ENCODE data around the gene HOXA10.

HOXA10 gene

DNA sequence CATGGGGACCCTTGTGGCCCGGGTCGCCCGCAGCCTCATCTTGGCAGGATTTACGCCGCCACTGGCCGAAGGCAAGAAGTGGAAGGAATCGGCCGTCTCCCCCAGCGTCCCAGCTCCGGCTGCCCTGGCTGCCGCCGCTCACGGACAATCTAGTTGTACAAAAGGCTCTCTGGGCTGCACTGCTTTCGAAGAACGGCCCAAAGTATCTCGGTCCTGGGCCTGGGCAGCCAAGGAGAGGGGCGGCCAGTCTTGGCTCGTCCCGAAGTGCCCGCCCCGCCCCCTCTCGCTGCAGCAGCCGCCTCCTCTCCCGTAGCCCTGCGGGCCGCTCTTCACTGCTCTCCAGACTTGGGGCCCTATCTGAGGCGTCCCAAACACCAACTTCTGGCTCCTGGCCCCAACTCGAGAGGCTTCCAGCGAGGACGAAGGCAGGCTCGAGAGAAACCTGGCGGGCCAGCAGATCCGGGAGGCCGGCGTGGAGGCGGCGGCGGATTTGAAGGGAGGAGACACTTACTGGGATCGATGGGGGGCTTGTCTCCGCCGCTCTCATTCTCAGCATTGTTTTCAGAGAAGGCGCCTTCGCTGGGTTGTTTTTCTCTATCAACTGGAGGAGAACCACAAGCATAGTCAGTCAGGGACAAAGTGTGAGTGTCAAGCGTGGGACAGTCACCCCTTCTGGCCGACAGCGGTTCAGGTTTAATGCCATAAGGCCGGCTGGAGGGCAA lies 9.6 kb downstream of the HOXA10 start:
- no peak overlapping the region for H3K27ac ChIP-seq
- H3K4me3 ChIP-seq (IDR thresholded peaks at IDR 0.05; ENCODE audit: insufficient read depth, low read depth, low read length): no peak overlapping the region
- no peak overlapping the region for H2AFZ ChIP-seq (ENCODE audit: low read depth)
- TF ChIP-seq, protein P1, sequence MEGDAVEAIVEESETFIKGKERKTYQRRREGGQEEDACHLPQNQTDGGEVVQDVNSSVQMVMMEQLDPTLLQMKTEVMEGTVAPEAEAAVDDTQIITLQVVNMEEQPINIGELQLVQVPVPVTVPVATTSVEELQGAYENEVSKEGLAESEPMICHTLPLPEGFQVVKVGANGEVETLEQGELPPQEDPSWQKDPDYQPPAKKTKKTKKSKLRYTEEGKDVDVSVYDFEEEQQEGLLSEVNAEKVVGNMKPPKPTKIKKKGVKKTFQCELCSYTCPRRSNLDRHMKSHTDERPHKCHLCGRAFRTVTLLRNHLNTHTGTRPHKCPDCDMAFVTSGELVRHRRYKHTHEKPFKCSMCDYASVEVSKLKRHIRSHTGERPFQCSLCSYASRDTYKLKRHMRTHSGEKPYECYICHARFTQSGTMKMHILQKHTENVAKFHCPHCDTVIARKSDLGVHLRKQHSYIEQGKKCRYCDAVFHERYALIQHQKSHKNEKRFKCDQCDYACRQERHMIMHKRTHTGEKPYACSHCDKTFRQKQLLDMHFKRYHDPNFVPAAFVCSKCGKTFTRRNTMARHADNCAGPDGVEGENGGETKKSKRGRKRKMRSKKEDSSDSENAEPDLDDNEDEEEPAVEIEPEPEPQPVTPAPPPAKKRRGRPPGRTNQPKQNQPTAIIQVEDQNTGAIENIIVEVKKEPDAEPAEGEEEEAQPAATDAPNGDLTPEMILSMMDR (conservative IDR thresholded peaks at IDR 0.05; ENCODE audit: low read depth, low read length): no peak
- no peaks in the 10 kb centered on the region for H3K79me2 ChIP-seq (ENCODE audit: insufficient read depth, low read depth)
- no peak overlapping the region for H3K9ac ChIP-seq
- H3K36me3 ChIP-seq (ENCODE audit: insufficient read depth): no peaks in the 10 kb centered on the region
- H3K4me2 ChIP-seq: no peak overlapping the region
- H3K4me1 ChIP-seq (ENCODE audit: low read depth, poor library complexity, severe bottlenecking): no peaks in the 10 kb centered on the region
- H4K20me1 ChIP-seq (ENCODE audit: insufficient read depth): no peaks in the 10 kb centered on the region
- H3K27me3 ChIP-seq (ENCODE audit: insufficient read depth, low read depth): no peaks in the 10 kb centered on the region

DNA sequence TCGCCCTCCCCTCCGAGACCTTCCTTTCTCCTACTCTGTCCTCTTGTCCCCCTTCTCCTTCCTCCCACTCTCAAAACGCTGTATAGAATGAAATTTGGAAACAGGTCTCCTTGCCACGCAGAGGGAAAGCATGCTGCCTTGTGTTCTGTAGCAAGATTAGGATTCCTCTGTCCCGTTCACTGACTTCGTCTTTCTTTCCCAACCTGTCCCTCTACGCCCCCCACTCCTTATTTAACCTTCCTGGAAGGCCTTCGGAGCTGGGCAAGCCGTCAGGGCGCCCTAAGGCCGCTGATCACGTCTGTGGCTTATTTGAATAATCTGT lies 10.1 kb downstream of the HOXA10 start:
- H3K27me3 ChIP-seq (ENCODE audit: insufficient read depth, low read depth): no peaks in the 10 kb centered on the region
- no peak overlapping the region for H2AFZ ChIP-seq (ENCODE audit: low read depth)
- no peak overlapping the region for H3K4me3 ChIP-seq (IDR thresholded peaks at IDR 0.05; ENCODE audit: insufficient read depth, low read depth, low read length)

DNA sequence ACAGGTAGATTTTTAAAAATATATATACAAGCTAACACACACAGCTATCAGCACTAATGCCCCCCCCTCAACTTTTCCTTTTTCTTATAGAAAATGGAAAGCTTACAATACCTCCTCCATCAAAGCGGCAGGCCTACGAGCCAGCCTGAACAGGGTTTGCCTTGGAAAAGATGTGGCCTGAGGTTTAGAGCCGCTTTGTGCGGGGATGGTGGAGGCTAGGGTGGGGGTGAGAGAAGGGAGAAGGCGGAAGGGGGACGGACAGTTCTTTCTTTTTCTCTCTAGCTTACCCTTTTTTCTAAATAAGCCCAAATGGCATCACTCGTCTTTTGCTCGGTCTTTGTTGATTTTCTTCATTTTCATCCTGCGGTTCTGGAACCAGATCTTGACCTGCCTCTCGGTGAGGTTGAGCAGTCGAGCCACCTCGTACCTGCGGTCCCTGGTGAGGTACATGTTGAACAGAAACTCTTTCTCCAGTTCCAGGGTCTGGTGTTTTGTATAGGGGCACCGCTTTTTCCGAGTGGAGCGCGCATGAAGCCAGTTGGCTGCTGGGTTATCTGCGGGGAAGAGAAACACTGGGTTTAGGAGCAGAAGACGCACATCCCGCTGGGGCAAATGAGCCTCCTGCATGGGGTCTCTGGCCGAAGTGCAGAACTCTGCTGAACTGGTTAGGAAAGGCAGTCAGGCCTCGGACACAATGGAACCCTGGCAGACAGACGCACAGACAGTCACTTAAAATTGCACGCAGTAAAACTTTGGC lies 10.7 kb downstream of the HOXA10 start:
- Histone ChIP-seq H3K9ac (no peak overlapping the region), H3K27me3 (ENCODE audit: insufficient read depth, low read depth) (no peaks in the 10 kb centered on the region), H3K4me3 (IDR thresholded peaks at IDR 0.05; ENCODE audit: insufficient read depth, low read depth, low read length) (no peak overlapping the region), H3K4me2 (no peak overlapping the region), H4K20me1 (ENCODE audit: insufficient read depth) (no peaks in the 10 kb centered on the region), H2AFZ (ENCODE audit: low read depth) (no peak overlapping the region), H3K36me3 (ENCODE audit: insufficient read depth) (no peaks in the 10 kb centered on the region), H3K27ac (no peak overlapping the region), H3K4me1 (ENCODE audit: low read depth, poor library complexity, severe bottlenecking) (no peaks in the 10 kb centered on the region), H3K79me2 (ENCODE audit: insufficient read depth, low read depth) (no peaks in the 10 kb centered on the region)
- TF ChIP-seq, protein P1 (conservative IDR thresholded peaks at IDR 0.05; ENCODE audit: low read depth, low read length): no peak

More for the DNA sequence above, 10.1 kb downstream of the HOXA10 start:
- no peaks in the 10 kb centered on the region for H3K36me3 ChIP-seq (ENCODE audit: insufficient read depth)
- H3K4me1 ChIP-seq (ENCODE audit: low read depth, poor library complexity, severe bottlenecking): no peaks in the 10 kb centered on the region
- no peak overlapping the region for H3K27ac ChIP-seq
- no peak overlapping the region for H3K9ac ChIP-seq
- H4K20me1 ChIP-seq (ENCODE audit: insufficient read depth): no peaks in the 10 kb centered on the region
- no peaks in the 10 kb centered on the region for H3K79me2 ChIP-seq (ENCODE audit: insufficient read depth, low read depth)
- TF ChIP-seq, protein P1 (conservative IDR thresholded peaks at IDR 0.05; ENCODE audit: low read depth, low read length): no peak
- no peak overlapping the region for H3K4me2 ChIP-seq

GRCh38 chr7:27162561-27163287 lies 11.4 kb downstream of the HOXA10 start:
- H3K4me3 ChIP-seq (IDR thresholded peaks at IDR 0.05; ENCODE audit: insufficient read depth, low read depth, low read length): no peak overlapping the region
- H3K4me1 ChIP-seq (ENCODE audit: low read depth, poor library complexity, severe bottlenecking): no peaks in the 10 kb centered on the region
- no peaks in the 10 kb centered on the region for H4K20me1 ChIP-seq (ENCODE audit: insufficient read depth)
- no peak overlapping the region for H2AFZ ChIP-seq (ENCODE audit: low read depth)
- no peak overlapping the region for H3K27ac ChIP-seq
- H3K9ac ChIP-seq: no peak overlapping the region
- TF ChIP-seq, protein P1 (conservative IDR thresholded peaks at IDR 0.05; ENCODE audit: low read depth, low read length): no peak
- no peaks in the 10 kb centered on the region for H3K79me2 ChIP-seq (ENCODE audit: insufficient read depth, low read depth)
- H3K36me3 ChIP-seq (ENCODE audit: insufficient read depth): no peaks in the 10 kb centered on the region
- H3K27me3 ChIP-seq (ENCODE audit: insufficient read depth, low read depth): no peaks in the 10 kb centered on the region
- H3K4me2 ChIP-seq: no peak overlapping the region
